HUES6 (cell line): ENCODE results near the gene PRKCE.

ENCODE experiments used
- H3K27ac ChIP-seq: 2 replicates; pipeline ENCODE4 v1.7.0; 2013; ENCODE audit warnings: low read depth, mild to moderate bottlenecking, low read length, inconsistent platforms
- H3K27me3 ChIP-seq: 2 replicates; pipeline ENCODE4 v1.6.1; 2013; ENCODE audit warnings: low read length; ENCODE audit not compliant: control insufficient read depth, insufficient read depth
- H3K36me3 ChIP-seq: 2 replicates; pipeline ENCODE4 v1.6.1; 2013; ENCODE audit warnings: low read length; ENCODE audit not compliant: control insufficient read depth, insufficient read depth
- H3K4me1 ChIP-seq: 2 replicates; pipeline ENCODE4 v1.6.1; 2013; ENCODE audit warnings: low read length; ENCODE audit not compliant: control insufficient read depth, insufficient read depth
- H3K4me3 ChIP-seq: 2 replicates; pipeline ENCODE4 v1.5.1; 2013; ENCODE audit warnings: low read depth, low read length
- H3K9ac ChIP-seq: one replicate; pipeline ENCODE4 v1.6.1; 2013; ENCODE audit warnings: mild to moderate bottlenecking, low read length
- H3K9me3 ChIP-seq: 2 replicates; pipeline ENCODE4 v1.6.1; 2013; ENCODE audit warnings: low read depth, low read length; ENCODE audit not compliant: control insufficient read depth, insufficient read depth

Gene PRKCE

DNA sequence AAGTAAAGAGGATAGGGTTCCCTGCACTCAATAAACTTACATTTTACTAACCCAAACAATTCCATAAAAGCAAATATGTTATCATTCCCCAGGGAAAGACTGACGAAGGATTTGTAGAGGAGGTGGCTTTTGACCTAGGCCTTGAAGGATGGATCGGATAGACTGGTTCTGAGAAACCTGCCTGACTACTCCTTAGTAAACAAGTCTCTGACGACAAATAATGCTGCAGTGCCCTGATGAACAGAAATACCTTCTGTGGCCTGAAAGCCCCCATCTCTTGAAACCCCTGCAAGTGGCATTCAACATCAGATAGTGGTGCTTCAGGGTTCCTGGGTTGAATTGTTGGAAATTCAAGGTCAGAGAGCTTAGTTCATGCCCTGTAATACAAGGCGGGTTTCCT is 19.2 kb downstream of the PRKCE start:
- H3K9me3 ChIP-seq: no peaks in the 10 kb centered on the region
- H3K4me3 ChIP-seq: no peak overlapping the region
- H3K27me3 ChIP-seq: no peaks in the 10 kb centered on the region
- H3K27ac ChIP-seq: no peak overlapping the region
- H3K9ac ChIP-seq: no peak overlapping the region
- H3K4me1 ChIP-seq: peaks cover under 1% of the 10 kb centered on the region; the same call in 1 of the 2 replicates
- no peaks in the 10 kb centered on the region for H3K36me3 ChIP-seq

DNA sequence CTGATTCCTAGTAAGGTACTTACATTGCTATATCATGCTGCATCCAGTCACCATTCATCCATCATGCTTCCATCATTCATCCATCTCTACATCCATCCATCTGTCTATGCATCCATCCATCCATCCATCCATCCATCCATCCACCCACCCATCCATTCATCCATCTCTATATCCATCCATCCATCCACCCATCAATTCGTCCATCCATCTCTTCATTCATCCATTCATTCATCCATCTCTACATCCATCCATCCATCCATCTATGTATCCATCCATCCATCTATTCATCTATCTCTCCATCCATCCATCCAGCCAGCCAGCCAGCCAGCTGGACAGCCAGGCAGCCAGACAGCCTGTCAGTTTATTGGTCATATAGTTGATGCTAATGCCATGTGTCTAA is 20.7 kb downstream of the PRKCE start:
- H3K27me3 ChIP-seq: no peaks in the 10 kb centered on the region
- H3K4me1 ChIP-seq: peaks cover 3% of the 10 kb centered on the region; the same call in 1 of the 2 replicates
- no peaks in the 10 kb centered on the region for H3K9me3 ChIP-seq
- H3K4me3 ChIP-seq: no peak overlapping the region
- no peaks in the 10 kb centered on the region for H3K36me3 ChIP-seq
- no peak overlapping the region for H3K9ac ChIP-seq
- H3K27ac ChIP-seq: no peak overlapping the region

DNA sequence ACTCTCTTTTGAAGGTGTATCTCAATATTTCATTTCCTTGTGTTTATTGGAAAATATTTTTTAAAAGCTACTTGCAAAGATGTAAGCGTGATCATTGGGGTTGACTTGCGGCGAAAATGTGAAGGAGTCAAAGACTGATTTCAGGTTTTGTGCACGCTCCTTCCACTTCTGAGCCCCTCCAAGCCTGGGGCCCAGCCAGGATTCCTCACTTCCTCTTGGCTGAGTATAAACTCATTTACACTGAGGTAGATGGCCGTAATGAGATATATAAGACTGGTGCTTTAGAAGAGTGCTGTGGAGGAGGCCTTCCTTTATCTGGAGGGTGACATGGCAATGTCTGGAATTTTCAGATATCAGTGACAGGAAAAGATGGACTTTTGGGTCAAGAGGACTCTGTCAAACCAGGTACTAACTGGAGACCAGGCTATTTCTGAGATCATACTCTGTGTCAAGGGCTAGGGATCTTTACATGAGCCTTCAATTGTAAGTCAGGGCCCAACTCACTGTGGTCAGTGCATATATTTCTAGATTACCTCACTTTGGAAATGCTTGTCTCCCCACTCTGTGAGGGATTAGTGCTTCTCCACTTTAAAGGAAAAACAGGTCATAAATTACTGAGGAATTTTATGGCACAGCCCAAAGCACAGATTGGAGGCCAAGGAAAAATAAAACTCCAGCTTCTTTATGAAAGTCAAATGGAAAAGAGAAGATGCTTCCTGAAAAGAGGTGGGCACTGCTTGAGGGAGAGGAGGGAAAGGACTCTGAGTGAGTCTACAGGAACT is 22.8 kb downstream of the PRKCE start:
- peaks cover 3% of the 10 kb centered on the region; the same call in 1 of the 2 replicates for H3K4me1 ChIP-seq
- H3K9me3 ChIP-seq: no peaks in the 10 kb centered on the region
- H3K9ac ChIP-seq: no peak overlapping the region
- no peaks in the 10 kb centered on the region for H3K36me3 ChIP-seq
- H3K4me3 ChIP-seq: no peak overlapping the region
- H3K27me3 ChIP-seq: no peaks in the 10 kb centered on the region
- no peak overlapping the region for H3K27ac ChIP-seq

DNA sequence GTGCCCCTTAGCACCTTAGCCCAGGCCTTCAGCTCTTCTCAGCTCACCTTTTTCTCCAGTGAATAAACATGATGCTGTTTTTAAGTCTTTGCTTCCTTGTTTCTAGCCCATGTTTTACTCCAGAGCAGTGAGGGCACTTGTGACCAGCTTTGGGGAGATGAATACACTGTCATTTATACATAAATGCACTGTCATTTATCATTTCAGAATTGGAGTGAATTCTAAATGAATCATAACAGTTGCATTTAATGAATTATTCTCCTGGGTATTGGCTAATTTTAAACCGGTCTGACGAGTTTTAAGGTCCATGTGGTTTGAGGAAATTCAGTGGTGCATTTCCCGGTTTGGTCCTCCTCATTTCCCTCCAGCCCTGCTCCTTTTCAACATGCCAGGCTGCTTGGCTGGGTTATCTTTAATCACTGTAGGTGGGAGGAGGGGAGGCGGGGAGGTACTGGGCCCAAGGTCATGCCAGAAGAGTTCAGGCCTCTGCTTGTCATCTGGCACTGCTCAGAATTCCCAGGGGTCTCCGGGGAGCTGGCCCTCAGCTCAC is 23.9 kb downstream of the PRKCE start:
- H3K9ac ChIP-seq: no peak overlapping the region
- H3K9me3 ChIP-seq: no peaks in the 10 kb centered on the region
- no peak overlapping the region for H3K4me3 ChIP-seq
- H3K4me1 ChIP-seq: peaks cover 3% of the 10 kb centered on the region; the same call in 1 of the 2 replicates
- H3K27me3 ChIP-seq: no peaks in the 10 kb centered on the region
- no peaks in the 10 kb centered on the region for H3K36me3 ChIP-seq
- H3K27ac ChIP-seq: no peak overlapping the region

DNA sequence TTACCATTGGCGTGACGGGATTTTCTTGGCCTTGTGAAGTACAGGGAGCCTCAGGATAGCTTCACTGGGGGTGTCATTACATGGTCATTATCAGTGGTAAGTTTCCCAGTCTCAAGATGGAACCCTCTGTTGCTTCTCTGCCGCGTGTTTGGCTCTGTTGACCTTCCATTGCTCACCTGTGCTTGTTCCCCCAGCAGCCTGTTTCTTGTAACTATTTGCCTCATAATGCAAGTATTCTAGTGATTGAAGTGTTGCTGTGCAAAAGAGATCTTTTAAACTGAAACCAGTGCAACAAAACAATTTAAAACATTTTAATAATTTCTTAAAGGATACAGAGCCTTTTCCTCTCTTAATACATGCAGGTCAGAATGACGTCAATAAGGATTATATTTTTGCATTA is 24.6 kb downstream of the PRKCE start:
- Histone ChIP-seq H3K27me3 (no peaks in the 10 kb centered on the region), H3K9me3 (no peaks in the 10 kb centered on the region), H3K36me3 (no peaks in the 10 kb centered on the region), H3K4me1 (peaks cover 3% of the 10 kb centered on the region; the same call in 1 of the 2 replicates), H3K9ac (no peak overlapping the region), H3K4me3 (no peak overlapping the region), H3K27ac (no peak overlapping the region)

GRCh38 chr2:45678791-45679348 is 27.4 kb downstream of the PRKCE start:
- Histone ChIP-seq H3K9ac (no peak overlapping the region), H3K4me1 (peaks cover 3% of the 10 kb centered on the region; the same call in 1 of the 2 replicates), H3K36me3 (no peaks in the 10 kb centered on the region), H3K27me3 (no peaks in the 10 kb centered on the region), H3K4me3 (no peak overlapping the region), H3K9me3 (no peaks in the 10 kb centered on the region), H3K27ac (no peak overlapping the region)

GRCh38 chr2:45680351-45680967 is 29.0 kb downstream of the PRKCE start:
- H3K36me3 ChIP-seq: no peaks in the 10 kb centered on the region
- H3K9ac ChIP-seq: no peak overlapping the region
- H3K9me3 ChIP-seq: no peaks in the 10 kb centered on the region
- peaks cover 3% of the 10 kb centered on the region; the same call in 1 of the 2 replicates for H3K4me1 ChIP-seq
- no peak overlapping the region for H3K4me3 ChIP-seq
- no peaks in the 10 kb centered on the region for H3K27me3 ChIP-seq
- no peak overlapping the region for H3K27ac ChIP-seq

GRCh38 chr2:45681675-45682074 is 30.2 kb downstream of the PRKCE start:
- no peak overlapping the region for H3K27ac ChIP-seq
- no peak overlapping the region for H3K4me3 ChIP-seq
- no peak overlapping the region for H3K9ac ChIP-seq

DNA sequence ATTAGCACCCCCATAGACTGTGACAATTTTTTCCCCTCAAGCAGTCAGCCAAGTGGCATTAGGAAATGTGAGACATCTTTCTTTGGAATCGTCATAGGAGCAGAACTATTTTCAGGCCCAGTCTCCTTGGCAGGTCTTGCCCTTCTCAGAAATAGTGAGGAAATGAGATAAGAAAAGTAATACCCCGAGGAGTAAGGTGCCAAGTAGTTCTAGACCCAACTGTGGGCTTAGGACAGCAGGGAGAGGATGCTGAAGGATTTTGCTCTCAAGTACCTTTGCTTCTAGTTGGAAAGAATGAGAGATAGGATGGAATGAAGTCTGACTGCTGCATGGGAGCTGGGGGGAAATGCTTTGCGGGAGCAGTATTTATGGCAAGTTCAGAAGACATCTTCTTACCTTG is 31.8 kb downstream of the PRKCE start:
- Histone ChIP-seq H3K4me1 (no peaks in the 10 kb centered on the region; the same call in 1 of the 2 replicates), H3K9ac (no peak overlapping the region), H3K27me3 (no peaks in the 10 kb centered on the region), H3K9me3 (no peaks in the 10 kb centered on the region), H3K4me3 (no peak overlapping the region), H3K36me3 (no peaks in the 10 kb centered on the region), H3K27ac (no peak overlapping the region)

More at GRCh38 chr2:45681675-45682074, 30.2 kb downstream of the PRKCE start:
- Histone ChIP-seq H3K27me3 (no peaks in the 10 kb centered on the region), H3K36me3 (no peaks in the 10 kb centered on the region), H3K4me1 (no peaks in the 10 kb centered on the region; the same call in 1 of the 2 replicates), H3K9me3 (no peaks in the 10 kb centered on the region)

DNA sequence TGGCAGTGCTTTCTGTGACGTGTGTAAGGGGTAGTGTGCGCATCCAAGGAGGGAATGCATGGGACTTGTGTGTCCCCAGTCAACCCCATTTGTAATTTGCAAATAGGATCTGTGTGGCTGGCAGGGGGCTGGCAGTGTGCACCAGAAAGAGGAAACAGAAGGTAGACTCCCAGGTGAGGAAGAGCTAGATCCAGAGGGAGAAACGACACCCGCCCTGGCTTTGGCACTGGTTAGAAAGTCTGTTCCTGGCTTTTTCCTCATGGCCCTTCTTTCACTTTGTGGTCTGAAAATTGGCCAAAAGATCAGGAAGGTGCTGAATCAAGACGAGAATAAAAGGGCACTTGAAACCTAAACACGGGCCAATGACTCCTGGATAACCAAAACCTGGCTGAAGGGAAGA is 33.3 kb downstream of the PRKCE start:
- H3K4me3 ChIP-seq: no peak overlapping the region
- H3K9ac ChIP-seq: no peak overlapping the region
- no peaks in the 10 kb centered on the region; the same call in 1 of the 2 replicates for H3K4me1 ChIP-seq
- H3K27ac ChIP-seq: no peak overlapping the region
- H3K36me3 ChIP-seq: no peaks in the 10 kb centered on the region
- no peaks in the 10 kb centered on the region for H3K27me3 ChIP-seq
- H3K9me3 ChIP-seq: no peaks in the 10 kb centered on the region

DNA sequence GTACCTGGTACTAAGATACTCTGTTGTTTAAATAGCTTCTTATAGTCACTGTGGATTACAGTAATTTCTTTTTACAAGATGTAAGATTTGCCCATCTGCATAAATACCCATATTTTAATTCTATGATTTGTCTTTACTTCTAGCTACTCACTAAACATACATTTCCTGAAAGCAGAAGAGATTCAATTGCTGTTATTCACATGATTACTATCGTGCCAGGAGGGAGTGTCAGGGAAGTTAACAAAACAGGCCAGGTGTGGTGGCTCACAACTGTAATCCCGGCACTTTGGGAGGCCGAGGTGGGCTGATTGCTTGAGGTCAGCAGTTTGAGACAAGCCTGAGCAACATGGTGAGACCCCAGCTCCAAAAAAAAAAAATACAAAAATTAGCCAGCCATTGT is 33.8 kb downstream of the PRKCE start:
- H3K27me3 ChIP-seq: no peaks in the 10 kb centered on the region
- no peak overlapping the region for H3K4me3 ChIP-seq
- H3K36me3 ChIP-seq: no peaks in the 10 kb centered on the region
- no peak overlapping the region for H3K27ac ChIP-seq
- no peaks in the 10 kb centered on the region; the same call in 1 of the 2 replicates for H3K4me1 ChIP-seq
- no peak overlapping the region for H3K9ac ChIP-seq
- no peaks in the 10 kb centered on the region for H3K9me3 ChIP-seq
